Breast epithelium (tissue), 4 donors: Measurements from ENCODE around the gene FOXD1. TPM values are rescaled to one million over a fixed set of nuclear protein-coding genes. Genes with fewer than 3 reads are reported as not detected.
"Not testable (repeated sequence)": the region's sequence is repeated elsewhere in the genome, so short reads cannot be mapped to it uniquely, and the experiment has no call there.

Experiments
- DNase-seq, 2 donors: peaks; one replicate each; pipeline ENCODE4 v3.0.0-alpha.2; 2019; ENCODE audit warnings: low spot score in 2 of 2
- H3K27ac ChIP-seq, 2 donors: fragments of 200-600 bp; sonication (generic) in 1 of 2; one replicate each; pipeline ENCODE4 v1.5.1; 2016 to 2019; ENCODE audit warnings: mild to moderate bottlenecking in 1 of 2
- H3K27me3 ChIP-seq, 2 donors: fragments of 200-600 bp; sonication (generic) in 1 of 2; one replicate each; pipeline versions ENCODE4 v1.5.1 to v1.6.0; 2017 to 2019; ENCODE audit warnings: control low read depth in 1 of 2, mild to moderate bottlenecking in 1 of 2
- H3K36me3 ChIP-seq: fragments of 200-600 bp; one replicate; pipeline ENCODE4 v1.5.1; 2019
- H3K4me1 ChIP-seq, 2 donors: fragments of 200-600 bp; sonication (generic); one replicate each; pipeline ENCODE4 v1.5.1; 2016 to 2019; ENCODE audit warnings: control low read depth in 1 of 2
- H3K4me3 ChIP-seq, 3 donors: fragments of 200-600 bp; sonication (generic); 1 replicate in 2 of 3; 2 replicates in 1 of 3; pipeline ENCODE4 v1.5.1; 2016 to 2019; ENCODE audit warnings: mild to moderate bottlenecking in 3 of 3, moderate library complexity in 2 of 3
- H3K9me3 ChIP-seq, 2 donors: fragments of 200-600 bp; sonication (generic) in 1 of 2; one replicate each; pipeline ENCODE4 v1.5.1; 2016 to 2019; ENCODE audit warnings: control low read depth in 1 of 2
- POLR2A ChIP-seq: fragments of 450-650 bp; IDR thresholded peaks from one replicate; pipeline ENCODE4 v1.6.1; 2016; ENCODE audit warnings: antibody characterized with exemption, mild to moderate bottlenecking, moderate library complexity
- POLR2AphosphoS5 ChIP-seq, 3 donors: sonication (generic); formaldehyde crosslinking; IDR thresholded peaks; one replicate each; pipeline ENCODE4 v1.6.1; 2017; ENCODE audit warnings: antibody characterized with exemption in 3 of 3
- intact Hi-C: fragments of 100-400 bp; cut with DNase I; formaldehyde crosslinking; loops from one replicate; pipeline ENCODE4 v1.15.1; 2023; ENCODE audit warnings: low total_unique reads
- total RNA-seq, 3 donors: library from RNA; depleted of rRNA; stranded (reverse); fragments of >200 nt; gene quantifications; one replicate each; pipeline ENCODE4 v1.1.0, GENCODE V29; 2016
- TF ChIP-seq, protein P1 (sequence below), 3 donors: fragments of 450-650 bp; IDR thresholded peaks; one replicate each; pipeline ENCODE4 v1.5.1; 2016 to 2017; ENCODE audit warnings: antibody characterized with exemption in 3 of 3, mild to moderate bottlenecking in 3 of 3, moderate library complexity in 3 of 3

Gene FOXD1
- total RNA-seq, 3 donors from 2014 or later, result 0.29 to 0.32 TPM; not detected in 1

GRCh38 chr5:73464016-73464745 is 15.6 kb upstream of the FOXD1 start:
- Histone ChIP-seq H3K36me3 (no peaks in the 10 kb centered on the region), H3K27ac (no peak overlapping the region), H3K4me3 (no peak overlapping the region), H3K9me3 (no peaks in the 10 kb centered on the region), H3K27me3 (no peaks in the 10 kb centered on the region), H3K4me1 (no peaks in the 10 kb centered on the region)
- TF ChIP-seq POLR2AphosphoS5 (IDR thresholded peaks at IDR 0.05) (no peak), POLR2A (no peak)
- TF ChIP-seq, protein P1, sequence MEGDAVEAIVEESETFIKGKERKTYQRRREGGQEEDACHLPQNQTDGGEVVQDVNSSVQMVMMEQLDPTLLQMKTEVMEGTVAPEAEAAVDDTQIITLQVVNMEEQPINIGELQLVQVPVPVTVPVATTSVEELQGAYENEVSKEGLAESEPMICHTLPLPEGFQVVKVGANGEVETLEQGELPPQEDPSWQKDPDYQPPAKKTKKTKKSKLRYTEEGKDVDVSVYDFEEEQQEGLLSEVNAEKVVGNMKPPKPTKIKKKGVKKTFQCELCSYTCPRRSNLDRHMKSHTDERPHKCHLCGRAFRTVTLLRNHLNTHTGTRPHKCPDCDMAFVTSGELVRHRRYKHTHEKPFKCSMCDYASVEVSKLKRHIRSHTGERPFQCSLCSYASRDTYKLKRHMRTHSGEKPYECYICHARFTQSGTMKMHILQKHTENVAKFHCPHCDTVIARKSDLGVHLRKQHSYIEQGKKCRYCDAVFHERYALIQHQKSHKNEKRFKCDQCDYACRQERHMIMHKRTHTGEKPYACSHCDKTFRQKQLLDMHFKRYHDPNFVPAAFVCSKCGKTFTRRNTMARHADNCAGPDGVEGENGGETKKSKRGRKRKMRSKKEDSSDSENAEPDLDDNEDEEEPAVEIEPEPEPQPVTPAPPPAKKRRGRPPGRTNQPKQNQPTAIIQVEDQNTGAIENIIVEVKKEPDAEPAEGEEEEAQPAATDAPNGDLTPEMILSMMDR (IDR thresholded peaks at IDR 0.05), result no peak
- intact Hi-C loops, result no loop called here
- no peak for DNase-seq

DNA sequence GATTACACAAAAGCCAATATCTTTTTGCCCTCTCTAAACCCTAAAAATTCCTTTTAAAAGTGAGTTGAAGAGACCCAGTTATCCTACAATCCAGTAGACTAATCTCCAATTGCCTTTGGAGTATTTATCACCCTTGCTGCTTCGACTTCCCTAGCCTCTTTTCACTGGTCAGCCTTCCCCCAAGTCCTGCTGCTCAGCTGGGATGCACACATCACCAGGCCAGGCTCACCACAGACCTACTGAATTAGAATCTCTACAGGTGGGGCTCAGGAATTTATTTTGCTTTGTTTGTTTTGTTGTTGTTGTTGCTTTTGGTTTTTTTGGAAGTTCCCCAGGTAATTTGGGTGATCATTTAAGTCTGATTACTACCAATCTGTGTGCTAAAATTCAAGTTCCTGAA is 11.6 kb upstream of the FOXD1 start:
- no peaks in the 10 kb centered on the region for H3K9me3 ChIP-seq
- H3K4me1 ChIP-seq, result no peaks in the 10 kb centered on the region
- intact Hi-C loops, result no loop called here
- TF ChIP-seq POLR2A, result no peak
- TF ChIP-seq, protein P1 (IDR thresholded peaks at IDR 0.05), result no peak
- no peak for TF ChIP-seq POLR2AphosphoS5 (IDR thresholded peaks at IDR 0.05)
- no peaks in the 10 kb centered on the region for H3K36me3 ChIP-seq
- no peak overlapping the region for H3K27ac ChIP-seq
- DNase-seq, result no peak
- peaks cover 0 to 3% of the 10 kb centered on the region in 2 donors for H3K27me3 ChIP-seq
- H3K4me3 ChIP-seq, result no peak overlapping the region

GRCh38 chr5:73459366-73459765 is 10.8 kb upstream of the FOXD1 start:
- Histone ChIP-seq H3K27me3 (peaks cover 0 to 5% of the 10 kb centered on the region in 2 donors), H3K4me3 (no peak overlapping the region), H3K9me3 (no peaks in the 10 kb centered on the region), H3K27ac (no peak overlapping the region), H3K36me3 (no peaks in the 10 kb centered on the region), H3K4me1 (no peaks in the 10 kb centered on the region)
- intact Hi-C loops, result no loop called here
- DNase-seq, result no peak
- TF ChIP-seq POLR2A (no peak), POLR2AphosphoS5 (IDR thresholded peaks at IDR 0.05) (no peak)
- TF ChIP-seq, protein P1 (IDR thresholded peaks at IDR 0.05), result no peak

DNA sequence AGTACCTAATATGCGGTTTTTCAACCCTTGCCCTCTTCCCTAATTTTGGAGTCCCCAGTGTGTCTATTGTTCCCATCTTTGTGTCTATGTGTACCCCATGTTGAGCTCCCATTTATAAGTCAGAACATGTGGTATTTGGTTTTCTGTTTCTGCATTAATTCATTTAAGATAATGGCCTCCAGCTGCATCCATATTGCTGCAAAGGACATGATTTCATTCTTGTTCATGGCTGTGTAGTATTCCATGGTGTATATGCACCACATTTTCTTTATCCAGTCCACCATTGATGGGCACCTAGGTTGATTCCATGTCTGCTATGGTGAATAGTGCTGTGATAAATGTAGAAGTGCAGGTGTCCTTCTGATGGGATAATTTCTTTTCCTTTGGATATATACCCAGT is 7.9 kb upstream of the FOXD1 start:
- DNase-seq, intact Hi-C loops, H3K27ac ChIP-seq, H3K9me3 ChIP-seq, H3K4me1 ChIP-seq, H3K36me3 ChIP-seq, H3K4me3 ChIP-seq: not testable (repeated sequence)
- H3K27me3 ChIP-seq, result peaks cover 0 to 34% of the 10 kb centered on the region in 2 donors

DNA sequence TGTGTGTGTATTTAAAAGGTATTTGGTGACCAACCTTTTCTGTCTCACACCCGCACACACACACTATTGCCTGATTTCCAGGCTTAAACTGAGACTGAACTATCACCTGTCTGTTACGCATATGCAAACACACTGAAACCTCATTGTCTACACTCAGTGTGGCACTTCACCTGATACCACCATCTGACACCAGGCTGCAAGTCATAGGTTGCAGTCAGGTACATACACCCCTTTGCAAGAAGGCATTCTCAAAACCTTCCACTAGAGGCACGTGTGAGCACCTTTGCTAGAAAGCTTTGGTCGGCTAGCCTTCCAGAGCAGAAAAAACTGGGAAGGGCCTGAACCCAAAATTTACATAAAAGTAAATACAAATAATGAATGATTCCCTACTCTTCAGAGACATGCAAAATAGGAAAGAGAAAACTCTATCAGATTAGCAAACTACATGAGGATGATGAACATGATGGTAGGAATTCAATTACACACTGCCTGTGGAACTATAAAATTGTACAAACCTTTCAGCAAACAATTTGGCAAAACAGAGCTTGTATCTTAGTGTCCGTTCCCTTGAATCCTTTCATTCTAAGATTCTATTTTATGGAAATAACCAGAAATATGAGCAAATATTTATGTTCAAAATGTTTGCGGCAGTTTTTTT is 5.9 kb upstream of the FOXD1 start:
- DNase-seq, result no peak
- intact Hi-C loops, result no loop called here

More for the DNA sequence above, 5.9 kb upstream of the FOXD1 start:
- Histone ChIP-seq H3K36me3 (no peaks in the 10 kb centered on the region), H3K27me3 (peaks cover 0 to 54% of the 10 kb centered on the region in 2 donors), H3K9me3 (no peaks in the 10 kb centered on the region), H3K27ac (no peak overlapping the region), H3K4me1 (peaks cover 0 to 7% of the 10 kb centered on the region in 2 donors), H3K4me3 (no peak overlapping the region)
- TF ChIP-seq, protein P1 (IDR thresholded peaks at IDR 0.05), result peak in 2 of 3 donors; percentile 54 to 67
- no peak for TF ChIP-seq POLR2A
